DMS 273 (cell line): Measurements from ENCODE around the gene SIK3.
A peak's percentile ranks its signal among the peaks of the same experiment; 100 is the strongest.

Experiments used
- DNase-seq: peaks from one replicate; lab custom pipeline; 2025; ENCODE audit not compliant: unreplicated experiment; lab: John Stamatoyannopoulos, UW

The SIK3 gene

GRCh38 chr11:117110294-117110950 is 12.2 kb upstream of the SIK3 start:
- no peak for DNase-seq

GRCh38 chr11:117107701-117108590 is 9.7 kb upstream of the SIK3 start:
- no peak for DNase-seq

- no peak for DNase-seq
These were observed 2.3 kb upstream of the SIK3 start for GRCh38 chr11:117100556-117100955.

- DNase-seq: no peak
These were observed 1.5 kb upstream of the SIK3 start for GRCh38 chr11:117099696-117100095.

GRCh38 chr11:117097389-117098268 is 599 bp downstream of the SIK3 start:
- peak; percentile 50 for DNase-seq

GRCh38 chr11:117097014-117097388 is 1.2 kb downstream of the SIK3 start:
- DNase-seq: no peak

- peak; percentile 19 for DNase-seq
These were observed 1.8 kb downstream of the SIK3 start for GRCh38 chr11:117096201-117096991.

GRCh38 chr11:117095284-117096161 is 2.7 kb downstream of the SIK3 start:
- DNase-seq: peak; percentile 50

- DNase-seq: peak; percentile 5
These were observed 3.5 kb downstream of the SIK3 start for GRCh38 chr11:117094776-117095175.

- no peak for DNase-seq
These were observed 5.2 kb downstream of the SIK3 start for GRCh38 chr11:117092951-117093590.

- no peak for DNase-seq
These were observed 6.3 kb downstream of the SIK3 start for GRCh38 chr11:117091753-117092477.

- DNase-seq: no peak
These were observed 8.0 kb downstream of the SIK3 start for GRCh38 chr11:117090111-117090706.

GRCh38 chr11:117089685-117090084 is 8.5 kb downstream of the SIK3 start:
- no peak for DNase-seq

- no peak for DNase-seq
These were observed 10.8 kb downstream of the SIK3 start for GRCh38 chr11:117087446-117087845.

- no peak for DNase-seq
These were observed 13.2 kb downstream of the SIK3 start for GRCh38 chr11:117084992-117085391.

GRCh38 chr11:117083011-117083935 is 15.0 kb downstream of the SIK3 start:
- no peak for DNase-seq

- DNase-seq: no peak
These were observed 16.3 kb downstream of the SIK3 start for GRCh38 chr11:117081908-117082307.
